GM12801 (cell line): ENCODE results near the gene RPL35.

Experiments
- TF ChIP-seq, protein P1 (sequence below): IDR thresholded peaks from one replicate; pipeline ENCODE4 v1.5.1; 2011; ENCODE audit warnings: control low read depth; ENCODE audit not compliant: insufficient read length; ENCODE audit errors: extremely low read depth

RPL35 gene

DNA sequence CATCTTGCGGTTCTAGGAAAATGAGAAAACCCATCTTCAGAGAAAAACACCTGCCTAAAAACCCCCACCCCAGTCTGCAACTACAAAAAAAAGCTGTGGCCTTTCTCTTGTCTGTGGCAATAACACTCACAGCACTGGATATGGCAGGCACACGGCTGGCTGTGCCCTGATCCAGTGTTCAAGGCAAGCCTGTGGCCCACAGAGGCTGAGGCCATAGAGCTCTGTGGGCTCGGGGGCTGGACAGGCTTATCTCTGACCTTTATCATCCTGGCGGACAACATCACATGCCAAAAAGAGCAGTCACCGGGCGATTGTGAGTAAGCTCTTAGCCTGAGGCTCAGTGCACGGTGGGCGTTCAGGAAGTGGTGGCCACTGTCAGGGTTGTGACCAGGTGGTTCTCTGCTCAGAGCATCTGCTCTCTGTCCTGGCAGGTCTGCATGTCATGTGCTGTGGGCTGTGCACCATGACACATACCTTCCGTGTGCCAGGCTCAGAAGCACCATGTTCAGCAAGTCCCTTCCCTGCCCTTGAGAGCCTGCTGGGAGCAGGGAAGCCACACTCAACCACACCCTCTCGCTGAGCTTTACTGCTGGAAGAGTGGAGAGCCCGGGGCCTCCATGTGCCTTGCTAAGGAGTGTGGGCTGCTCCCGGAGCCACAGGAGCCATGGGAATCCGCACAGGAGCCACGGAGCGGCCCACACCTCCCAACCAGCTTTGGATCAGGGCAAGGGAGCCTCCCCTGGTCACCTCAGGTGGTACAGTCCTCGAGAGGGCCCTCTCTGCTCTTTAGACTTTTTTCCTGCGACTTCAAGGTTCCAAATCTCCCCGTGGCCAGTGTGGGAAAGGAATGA, 43.1 kb downstream of the RPL35 start:
- TF ChIP-seq, protein P1, sequence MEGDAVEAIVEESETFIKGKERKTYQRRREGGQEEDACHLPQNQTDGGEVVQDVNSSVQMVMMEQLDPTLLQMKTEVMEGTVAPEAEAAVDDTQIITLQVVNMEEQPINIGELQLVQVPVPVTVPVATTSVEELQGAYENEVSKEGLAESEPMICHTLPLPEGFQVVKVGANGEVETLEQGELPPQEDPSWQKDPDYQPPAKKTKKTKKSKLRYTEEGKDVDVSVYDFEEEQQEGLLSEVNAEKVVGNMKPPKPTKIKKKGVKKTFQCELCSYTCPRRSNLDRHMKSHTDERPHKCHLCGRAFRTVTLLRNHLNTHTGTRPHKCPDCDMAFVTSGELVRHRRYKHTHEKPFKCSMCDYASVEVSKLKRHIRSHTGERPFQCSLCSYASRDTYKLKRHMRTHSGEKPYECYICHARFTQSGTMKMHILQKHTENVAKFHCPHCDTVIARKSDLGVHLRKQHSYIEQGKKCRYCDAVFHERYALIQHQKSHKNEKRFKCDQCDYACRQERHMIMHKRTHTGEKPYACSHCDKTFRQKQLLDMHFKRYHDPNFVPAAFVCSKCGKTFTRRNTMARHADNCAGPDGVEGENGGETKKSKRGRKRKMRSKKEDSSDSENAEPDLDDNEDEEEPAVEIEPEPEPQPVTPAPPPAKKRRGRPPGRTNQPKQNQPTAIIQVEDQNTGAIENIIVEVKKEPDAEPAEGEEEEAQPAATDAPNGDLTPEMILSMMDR: no peak

DNA sequence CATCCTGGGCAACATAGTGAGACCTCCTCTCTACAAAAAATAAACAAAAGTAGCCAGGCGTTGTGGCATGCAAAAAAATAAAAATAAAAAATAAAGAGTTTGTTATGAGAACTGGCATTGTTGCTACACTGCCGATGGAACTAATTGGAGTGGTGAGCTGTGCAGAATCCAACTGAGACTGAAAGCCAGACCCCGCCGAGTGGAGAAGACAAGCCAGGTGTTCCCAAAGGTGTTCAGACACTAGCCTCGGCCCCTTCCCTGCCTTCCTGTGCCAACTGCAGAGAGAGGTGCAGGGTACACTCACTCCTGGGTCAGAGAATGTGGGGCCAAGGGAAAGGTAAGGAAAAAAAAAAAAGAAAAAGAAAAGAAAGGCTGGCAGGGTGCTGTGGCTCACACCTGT, 46.2 kb downstream of the RPL35 start:
- TF ChIP-seq, protein P1: no peak

DNA sequence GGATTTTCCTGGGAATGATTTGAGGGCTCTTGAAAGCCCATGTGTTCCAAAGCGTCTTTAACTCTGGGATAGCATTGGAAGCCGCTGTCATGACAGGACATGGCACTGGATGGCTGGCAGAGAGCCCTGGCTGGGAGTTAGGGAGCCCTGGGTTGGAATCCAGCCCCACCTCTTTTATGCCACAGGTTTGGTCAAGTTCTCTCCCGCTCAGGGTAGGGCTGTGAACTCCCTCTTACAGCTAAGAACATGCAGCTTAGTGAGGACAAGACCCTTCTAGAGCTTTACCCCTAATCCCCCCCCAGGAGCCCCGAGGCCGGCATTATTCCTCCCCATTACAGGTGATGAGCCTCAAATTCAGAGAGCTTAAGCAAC, 47.6 kb downstream of the RPL35 start:
- TF ChIP-seq, protein P1: no peak

DNA sequence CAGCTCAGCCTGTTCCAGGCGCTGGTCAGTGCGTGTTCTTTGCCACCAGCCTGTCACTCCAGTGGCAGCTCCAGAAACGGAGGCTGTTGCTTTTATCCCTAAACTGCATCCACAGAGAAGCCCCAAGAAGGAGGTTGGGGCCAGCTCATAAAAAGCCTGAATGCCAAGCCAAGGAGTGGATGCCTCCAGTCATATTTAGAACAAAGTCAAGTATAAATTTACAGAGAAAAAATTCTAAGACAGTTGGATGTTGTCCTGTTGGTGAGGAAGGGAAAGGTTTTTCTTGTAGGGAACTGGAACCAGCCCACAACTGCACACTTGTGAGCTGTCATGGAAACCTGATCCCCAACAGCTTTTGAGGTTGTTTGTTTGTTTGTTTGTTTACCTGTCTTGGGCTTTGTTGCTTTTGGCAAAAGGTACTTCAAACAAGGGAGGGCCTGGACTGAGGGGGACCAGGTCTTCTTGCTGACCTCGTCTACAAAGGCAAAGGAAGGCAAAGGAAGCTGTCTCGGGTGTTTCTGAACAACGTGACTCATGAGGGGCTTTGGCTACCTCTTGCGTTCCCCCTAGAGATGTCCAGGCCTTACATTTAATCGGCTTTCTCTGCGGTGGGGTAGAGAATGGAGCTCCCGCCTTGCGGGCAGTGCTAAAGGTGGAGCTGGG, 48.1 kb downstream of the RPL35 start:
- TF ChIP-seq, protein P1: no peak

DNA sequence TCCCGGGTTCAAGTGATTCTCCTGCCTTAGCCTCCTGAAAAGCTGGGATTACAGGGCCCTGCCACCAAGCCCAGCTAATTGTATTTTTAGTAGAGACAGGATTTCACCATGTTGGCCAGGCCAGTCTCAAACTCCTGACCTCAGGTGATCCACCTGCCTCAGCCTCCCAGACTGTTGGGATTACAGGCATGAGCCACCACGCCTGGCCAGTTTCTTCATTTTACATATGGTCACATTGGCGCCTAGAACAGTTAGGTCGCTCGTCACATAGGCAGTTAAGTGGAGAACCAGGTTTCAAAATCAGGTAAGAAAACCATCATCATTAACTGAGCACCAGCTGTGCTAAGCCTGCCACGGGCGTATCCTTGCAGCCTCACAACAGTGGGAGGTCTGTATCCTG, 48.7 kb downstream of the RPL35 start:
- TF ChIP-seq, protein P1: no peak

DNA sequence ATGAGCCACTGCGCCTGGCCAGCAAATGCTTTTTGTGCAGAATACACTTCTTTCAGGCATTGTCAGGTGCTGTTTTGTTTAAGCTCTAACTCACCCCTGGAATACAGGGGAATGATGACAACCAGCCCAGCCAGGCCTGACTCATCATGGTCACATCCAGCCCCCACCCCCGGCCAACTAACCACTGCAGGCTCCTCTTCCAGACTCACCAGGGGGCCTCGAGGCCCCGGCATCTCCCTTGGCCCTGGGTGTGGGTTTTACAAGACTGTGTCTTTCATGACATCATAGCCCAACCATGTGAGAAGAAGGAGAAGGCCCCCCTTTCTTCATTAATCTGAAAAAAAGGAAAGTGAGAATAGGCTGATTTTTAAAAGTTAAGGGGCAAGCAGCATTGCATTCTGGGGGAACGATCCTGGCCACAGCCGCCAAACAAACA, 49.3 kb downstream of the RPL35 start:
- TF ChIP-seq, protein P1: no peak

DNA sequence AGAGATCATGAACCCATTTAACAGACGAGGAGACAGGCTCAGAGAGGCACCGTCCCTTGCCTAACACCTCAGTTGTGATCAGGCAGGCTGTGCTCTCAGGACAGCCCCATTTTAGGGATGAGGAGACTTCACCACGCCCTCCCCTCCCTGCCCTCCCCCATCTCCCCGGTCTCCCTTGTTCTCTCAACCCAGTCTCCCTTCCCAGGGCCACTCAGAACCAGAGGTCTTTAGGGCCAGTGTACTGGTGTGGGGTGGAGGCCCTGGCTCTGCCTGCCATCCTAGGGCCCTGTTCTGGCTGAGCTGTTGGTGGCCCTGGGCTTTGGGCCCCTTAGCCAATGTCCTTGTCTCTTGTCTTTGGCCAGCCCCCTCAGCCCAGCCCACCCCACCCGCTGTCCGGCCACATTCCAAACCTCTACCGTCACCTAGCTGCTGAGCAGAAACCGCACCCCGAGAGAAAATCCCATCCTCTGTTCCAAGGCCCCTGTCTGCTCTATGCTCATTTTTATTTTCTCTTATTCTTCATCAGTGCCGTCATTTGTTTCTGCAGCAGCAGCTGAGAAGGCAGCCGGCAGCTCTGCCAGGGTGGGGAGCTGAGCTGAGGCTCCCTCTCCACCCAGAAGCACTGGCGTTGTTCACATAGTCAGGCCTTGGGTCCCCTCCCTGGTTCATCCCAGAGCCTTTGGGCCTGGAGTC, 50.9 kb downstream of the RPL35 start:
- TF ChIP-seq, protein P1: no peak
